IPS DF 6.9 (cell line): Measurements from ENCODE around the gene NUTF2.
A peak's percentile ranks its signal among the peaks of the same experiment; 100 is the strongest.

Experiments
- DNase-seq: peaks from one replicate; pipeline ENCODE4 v3.0.0-alpha.2; 2013; ENCODE audit warnings: low read depth, low spot score
- H3K27ac ChIP-seq: one replicate; pipeline ENCODE4 v1.5.1; 2013; ENCODE audit warnings: low read length, control low read depth
- H3K27me3 ChIP-seq: 2 replicates; pipeline ENCODE4 v1.6.1; 2013; ENCODE audit warnings: mild to moderate bottlenecking, low read length; ENCODE audit not compliant: control insufficient read depth, insufficient read depth
- H3K36me3 ChIP-seq: 2 replicates; pipeline ENCODE4 v1.6.1; 2013; ENCODE audit warnings: low read length; ENCODE audit not compliant: control insufficient read depth, insufficient read depth
- H3K4me1 ChIP-seq: 2 replicates; pipeline ENCODE4 v1.6.1; 2013; ENCODE audit warnings: low read length; ENCODE audit not compliant: control insufficient read depth, insufficient read depth
- H3K4me3 ChIP-seq: 2 replicates; pipeline ENCODE4 v1.5.1; 2013; ENCODE audit warnings: mild to moderate bottlenecking, low read length
- H3K9me3 ChIP-seq: 2 replicates; pipeline ENCODE4 v1.6.1; 2013; ENCODE audit warnings: low read length, inconsistent platforms; ENCODE audit not compliant: control insufficient read depth, insufficient read depth
- WGBS: extraction: QIAGEN DNeasy Blood & Tissue Kit; methylation state at CpG from one replicate; pipeline ENCODE4 v1.1.7; 2013; ENCODE audit warnings: mixed read lengths, missing lambda C conversion rate; ENCODE audit not compliant: insufficient read length, insufficient coverage; 5-methylcytosine and 5-hydroxymethylcytosine counted together

The NUTF2 gene

GRCh38 chr16:67883146-67883871 is 36.6 kb downstream of the NUTF2 start:
- H3K27ac ChIP-seq, result no peak overlapping the region
- no peaks in the 10 kb centered on the region for H3K27me3 ChIP-seq
- H3K9me3 ChIP-seq, result no peaks in the 10 kb centered on the region
- no peak overlapping the region for H3K4me3 ChIP-seq
- DNase-seq, result no peak
- no CpG with 5 or more reads among the region's 6 CpGs for WGBS
- H3K4me1 ChIP-seq, result peaks cover 5% of the 10 kb centered on the region
- peaks cover 42% of the 10 kb centered on the region for H3K36me3 ChIP-seq

GRCh38 chr16:67883872-67884261 is 37.1 kb downstream of the NUTF2 start:
- Histone ChIP-seq H3K27me3 (no peaks in the 10 kb centered on the region), H3K36me3 (peaks cover 37% of the 10 kb centered on the region), H3K9me3 (no peaks in the 10 kb centered on the region), H3K4me1 (peaks cover 5% of the 10 kb centered on the region), H3K4me3 (no peak overlapping the region), H3K27ac (no peak overlapping the region)
- peak; percentile 37 for DNase-seq
- WGBS, result no CpG with 5 or more reads among the region's 11 CpGs

GRCh38 chr16:67884684-67885083 is 38.0 kb downstream of the NUTF2 start, which contains the start of gene NRN1L:
Gene NRN1L, plus strand, starts transcription at chr16:67884885. Its CDS starts 19 bp downstream, at chr16:67884904.
- no peak within 1 kb of the TSS for H3K27ac ChIP-seq
- peaks cover 29% of the 10 kb centered on the region for H3K36me3 ChIP-seq

GRCh38 chr16:67885545-67885944 is 38.8 kb downstream of the NUTF2 start:
- H3K36me3 ChIP-seq, result peaks cover 22% of the 10 kb centered on the region
- no peak overlapping the region for H3K4me3 ChIP-seq
- no peaks in the 10 kb centered on the region for H3K27me3 ChIP-seq
- H3K27ac ChIP-seq, result no peak overlapping the region
- no peak for DNase-seq
- WGBS, result no CpG with 5 or more reads among the region's 12 CpGs
- H3K9me3 ChIP-seq, result no peaks in the 10 kb centered on the region
- H3K4me1 ChIP-seq, result peaks cover 5% of the 10 kb centered on the region

More at GRCh38 chr16:67884684-67885083, 38.0 kb downstream of the NUTF2 start, which contains the start of gene NRN1L:
- H3K4me1 ChIP-seq, result peaks cover 5% of the 10 kb centered on the region
- H3K9me3 ChIP-seq, result no peaks in the 10 kb centered on the region
- H3K4me3 ChIP-seq, result no peak within 1 kb of the TSS
- no CpG with 5 or more reads among the region's 22 CpGs for WGBS
- no peaks in the 10 kb centered on the region for H3K27me3 ChIP-seq
- peak; percentile 89 for DNase-seq

- WGBS, result no CpG with 5 or more reads among the region's 19 CpGs
- Histone ChIP-seq H3K4me1 (peaks cover 5% of the 10 kb centered on the region), H3K4me3 (no peak overlapping the region), H3K36me3 (peaks cover 17% of the 10 kb centered on the region), H3K9me3 (no peaks in the 10 kb centered on the region), H3K27ac (no peak overlapping the region), H3K27me3 (no peaks in the 10 kb centered on the region)
- no peak for DNase-seq
These were observed 39.2 kb downstream of the NUTF2 start for GRCh38 chr16:67885976-67886375.

- no CpG with 5 or more reads among the region's 5 CpGs for WGBS
- peaks cover 13% of the 10 kb centered on the region for H3K36me3 ChIP-seq
- H3K27ac ChIP-seq, result no peak overlapping the region
- no peaks in the 10 kb centered on the region for H3K27me3 ChIP-seq
- no peak overlapping the region for H3K4me3 ChIP-seq
- H3K4me1 ChIP-seq, result peaks cover 5% of the 10 kb centered on the region
- no peak for DNase-seq
- H3K9me3 ChIP-seq, result no peaks in the 10 kb centered on the region
These were observed 39.7 kb downstream of the NUTF2 start for GRCh38 chr16:67886387-67886786.

GRCh38 chr16:67888331-67888730 is 41.6 kb downstream of the NUTF2 start:
- Histone ChIP-seq H3K36me3 (no peaks in the 10 kb centered on the region), H3K4me1 (peaks cover 5% of the 10 kb centered on the region), H3K4me3 (no peak overlapping the region), H3K9me3 (no peaks in the 10 kb centered on the region), H3K27me3 (no peaks in the 10 kb centered on the region), H3K27ac (no peak overlapping the region)
- no CpG with 5 or more reads among the region's 3 CpGs for WGBS
- no peak for DNase-seq

GRCh38 chr16:67892375-67892774 is 45.6 kb downstream of the NUTF2 start:
- no peak overlapping the region for H3K27ac ChIP-seq
- no peaks in the 10 kb centered on the region for H3K4me1 ChIP-seq
- DNase-seq, result no peak
- no peaks in the 10 kb centered on the region for H3K36me3 ChIP-seq
- no CpG with 5 or more reads among the region's 5 CpGs for WGBS
- no peaks in the 10 kb centered on the region for H3K27me3 ChIP-seq
- H3K9me3 ChIP-seq, result no peaks in the 10 kb centered on the region
- H3K4me3 ChIP-seq, result peak overlapping the region; percentile 22; the same call in 1 of the 2 replicates

GRCh38 chr16:67892899-67893742 is 46.4 kb downstream of the NUTF2 start, which contains the start of gene PSKH1:
Gene PSKH1, plus strand, starts transcription at chr16:67893254. Its CDS starts 15,496 bp downstream, at chr16:67908750.
- H3K9me3 ChIP-seq, result no peaks in the 10 kb centered on the region
- WGBS, result no CpG with 5 or more reads among the region's 90 CpGs
- H3K4me1 ChIP-seq, result no peaks in the 10 kb centered on the region
- peak within 1 kb of the TSS; percentile 94 for H3K4me3 ChIP-seq
- no peaks in the 10 kb centered on the region for H3K36me3 ChIP-seq
- no peaks in the 10 kb centered on the region for H3K27me3 ChIP-seq
- H3K27ac ChIP-seq, result no peak within 1 kb of the TSS
- peak; percentile 88 for DNase-seq

- DNase-seq, result no peak
- Histone ChIP-seq H3K4me3 (peak overlapping the region; percentile 94), H3K4me1 (no peaks in the 10 kb centered on the region), H3K27ac (no peak overlapping the region), H3K27me3 (no peaks in the 10 kb centered on the region), H3K36me3 (no peaks in the 10 kb centered on the region), H3K9me3 (no peaks in the 10 kb centered on the region)
- WGBS, result no CpG with 5 or more reads among the region's 14 CpGs
These were observed 47.1 kb downstream of the NUTF2 start for GRCh38 chr16:67893743-67894399.
